A673 (cell line): ENCODE measurements around the gene CELF4. TPM values are rescaled to one million over a fixed set of nuclear protein-coding genes. Genes with fewer than 3 reads are reported as not detected.

Experiments
- BruUV-seq: library from RNA; stranded (reverse); fragments of 400-500 nt; replicated peaks from 2 replicates; lab custom pipeline; 2021; lab: Mats Ljungman, UMichigan
- CTCF ChIA-PET: fragments of 300-600 bp; sonication (Branson Sonifier 250); formaldehyde crosslinking; loops from one replicate; lab custom pipeline; 2022; ENCODE audit warnings: antibody characterized with exemption; lab: Charles Lee
- POLR2A ChIA-PET: fragments of 300-600 bp; sonication (Branson Sonifier 250); formaldehyde crosslinking; loops from one replicate; lab custom pipeline; 2022; ENCODE audit warnings: antibody characterized with exemption; ENCODE audit not compliant: low non-redundant PET; lab: Charles Lee
- DNase-seq: peaks from one replicate; pipeline ENCODE4 v3.0.0-alpha.2; 2015; ENCODE audit warnings: low spot score
- H3K27ac ChIP-seq: fragments of 200-600 bp; sonication (generic); 2 replicates; pipeline ENCODE4 v1.5.1; 2016; ENCODE audit warnings: mixed run types, low read depth, mild to moderate bottlenecking, mixed read lengths, antibody characterized with exemption, low read length; ENCODE audit not compliant: poor library complexity, severe bottlenecking
- H3K27me3 ChIP-seq: fragments of 200-600 bp; sonication (generic); replicated peaks from 2 replicates; pipeline ENCODE4 v1.6.1; 2017; ENCODE audit warnings: mixed run types, low read depth, mild to moderate bottlenecking, mixed read lengths, antibody characterized with exemption, low read length; ENCODE audit not compliant: insufficient read depth, poor library complexity
- H3K36me3 ChIP-seq: fragments of 200-600 bp; sonication (generic); 2 replicates; pipeline ENCODE4 v1.6.1; 2016; ENCODE audit warnings: mixed run types, mild to moderate bottlenecking, mixed read lengths, antibody characterized with exemption, low read length; ENCODE audit not compliant: insufficient read depth, poor library complexity, severe bottlenecking
- H3K4me1 ChIP-seq: fragments of 200-600 bp; sonication (generic); 2 replicates; pipeline ENCODE4 v1.6.1; 2017; ENCODE audit warnings: mixed run types, mild to moderate bottlenecking, mixed read lengths, antibody characterized with exemption, low read length; ENCODE audit not compliant: insufficient read depth, poor library complexity, severe bottlenecking
- H3K4me3 ChIP-seq: fragments of 200-600 bp; sonication (generic); 2 replicates; pipeline ENCODE4 v1.5.1; 2016; ENCODE audit warnings: low read depth, mixed run types, mild to moderate bottlenecking, mixed read lengths, low read length; ENCODE audit not compliant: poor library complexity, severe bottlenecking
- H3K9me3 ChIP-seq: fragments of 200-600 bp; sonication (generic); 2 replicates; pipeline ENCODE4 v1.6.1; 2016; ENCODE audit warnings: mixed run types, low read depth, mild to moderate bottlenecking, mixed read lengths, antibody characterized with exemption, low read length; ENCODE audit not compliant: poor library complexity, severe bottlenecking
- CTCF ChIP-seq: fragments of 300-800, 200-600 bp; sonication (generic); conservative IDR thresholded peaks from 2 replicates; pipeline ENCODE4 v1.5.1; 2017; ENCODE audit warnings: low read depth, mild to moderate bottlenecking, antibody characterized with exemption, low read length, moderate library complexity, mixed read lengths
- EZH2 ChIP-seq: fragments of 200-600 bp; sonication (generic); IDR thresholded peaks from 2 replicates; pipeline ENCODE4 v1.6.1; 2017; ENCODE audit warnings: borderline replicate concordance, low read depth, mild to moderate bottlenecking, mixed read lengths, antibody characterized with exemption, low read length; ENCODE audit not compliant: poor library complexity, severe bottlenecking
- intact Hi-C: fragments of 100-400 bp; cut with micrococcal nuclease; formaldehyde crosslinking; loops from one replicate; pipeline ENCODE4 v1.10.0; 2022; ENCODE audit not compliant: unreplicated experiment
- total RNA-seq: library from RNA; stranded (reverse); gene quantifications from 2 replicates; pipeline ENCODE4 v1.2.3, GENCODE V29; 2021

CELF4 gene
- total RNA-seq, 1 experiment from 2014 or later, result not detected

GRCh38 chr18:37270666-37271052, 294.9 kb downstream of the CELF4 start:
- TF ChIP-seq EZH2 (no peak), CTCF (no peak)
- Histone ChIP-seq H3K36me3 (no peaks in the 10 kb centered on the region), H3K4me1 (no peaks in the 10 kb centered on the region), H3K27ac (no peak overlapping the region), H3K4me3 (no peak overlapping the region), H3K27me3 (peaks cover 26% of the 10 kb centered on the region), H3K9me3 (no peaks in the 10 kb centered on the region)
- POLR2A ChIA-PET, result no interaction called here
- no TSS peak for BruUV-seq
- no peak for DNase-seq
- CTCF ChIA-PET, result no interaction called here
- intact Hi-C loops, result no loop called here

- intact Hi-C loops, result no loop called here
- POLR2A ChIA-PET, result no interaction called here
- no TSS peak for BruUV-seq
- no peak overlapping the region for H3K27ac ChIP-seq
- peak; percentile 64 for DNase-seq
- no peaks in the 10 kb centered on the region for H3K4me1 ChIP-seq
- H3K36me3 ChIP-seq, result no peaks in the 10 kb centered on the region
- H3K9me3 ChIP-seq, result no peaks in the 10 kb centered on the region
- H3K4me3 ChIP-seq, result no peak overlapping the region
- H3K27me3 ChIP-seq, result peaks cover 22% of the 10 kb centered on the region
- CTCF ChIA-PET, result no interaction called here
- TF ChIP-seq CTCF (no peak), EZH2 (no peak)
Measured at GRCh38 chr18:37270038-37270665, 295.4 kb downstream of the CELF4 start.

GRCh38 chr18:37266290-37266689, 299.3 kb downstream of the CELF4 start:
- BruUV-seq, result no TSS peak
- ChIA-PET CTCF (no interaction called here), POLR2A (no interaction called here)
- no peaks in the 10 kb centered on the region for H3K4me1 ChIP-seq
- no peak for DNase-seq
- no peaks in the 10 kb centered on the region for H3K27me3 ChIP-seq
- no peaks in the 10 kb centered on the region for H3K36me3 ChIP-seq
- intact Hi-C loops, result no loop called here
- H3K27ac ChIP-seq, result no peak overlapping the region
- TF ChIP-seq CTCF, result no peak
- no peak for TF ChIP-seq EZH2
- H3K9me3 ChIP-seq, result no peaks in the 10 kb centered on the region
- no peak overlapping the region for H3K4me3 ChIP-seq
